Occipital lobe (tissue), 2 donors: ENCODE data around the gene PCDHA5. TPM values are rescaled to one million over a fixed set of nuclear protein-coding genes. Genes with fewer than 3 reads are reported as not detected.
"Not testable (repeated sequence)": the region's sequence is repeated elsewhere in the genome, so short reads cannot be mapped to it uniquely, and the experiment has no call there.

Source experiments
- DNase-seq: peaks from one replicate; lab custom pipeline; 2025; lab: John Stamatoyannopoulos, UW
- total RNA-seq: library from RNA; depleted of rRNA; stranded (reverse); fragments of >200 nt; gene quantifications from one replicate; pipeline ENCODE4 v1.2.3, GENCODE V29; 2014

The PCDHA5 gene
- total RNA-seq, 1 donor from 2014 or later: 13.1 TPM

DNA sequence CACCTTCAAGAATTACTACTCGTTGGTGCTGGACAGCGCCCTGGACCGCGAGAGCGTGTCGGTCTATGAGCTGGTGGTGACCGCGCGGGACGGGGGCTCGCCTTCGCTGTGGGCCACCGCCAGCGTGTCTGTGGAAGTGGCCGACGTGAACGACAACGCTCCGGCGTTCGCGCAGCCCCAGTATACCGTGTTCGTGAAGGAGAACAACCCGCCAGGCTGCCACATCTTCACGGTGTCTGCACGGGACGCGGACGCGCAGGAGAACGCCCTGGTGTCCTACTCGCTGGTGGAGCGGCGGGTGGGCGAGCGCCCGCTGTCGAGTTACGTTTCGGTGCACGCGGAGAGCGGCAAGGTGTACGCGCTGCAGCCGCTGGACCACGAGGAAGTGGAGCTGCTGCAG lies 1.6 kb downstream of the PCDHA5 start:
- DNase-seq: not testable (repeated sequence)

DNA sequence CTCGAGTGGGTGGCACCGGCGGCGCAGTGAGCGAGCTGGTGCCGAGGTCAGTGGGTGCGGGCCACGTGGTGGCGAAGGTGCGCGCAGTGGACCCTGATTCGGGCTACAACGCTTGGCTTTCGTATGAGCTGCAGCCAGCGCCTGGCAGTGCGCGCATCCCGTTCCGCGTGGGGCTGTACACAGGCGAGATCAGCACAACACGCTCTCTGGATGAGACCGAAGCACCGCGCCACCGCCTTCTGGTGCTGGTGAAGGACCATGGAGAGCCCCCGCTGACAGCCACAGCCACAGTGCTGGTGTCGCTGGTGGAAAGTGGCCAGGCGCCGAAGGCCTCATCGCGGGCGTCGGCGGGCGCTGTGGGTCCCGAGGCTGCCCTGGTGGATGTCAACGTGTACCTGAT lies 2.1 kb downstream of the PCDHA5 start:
- DNase-seq: no peak

DNA sequence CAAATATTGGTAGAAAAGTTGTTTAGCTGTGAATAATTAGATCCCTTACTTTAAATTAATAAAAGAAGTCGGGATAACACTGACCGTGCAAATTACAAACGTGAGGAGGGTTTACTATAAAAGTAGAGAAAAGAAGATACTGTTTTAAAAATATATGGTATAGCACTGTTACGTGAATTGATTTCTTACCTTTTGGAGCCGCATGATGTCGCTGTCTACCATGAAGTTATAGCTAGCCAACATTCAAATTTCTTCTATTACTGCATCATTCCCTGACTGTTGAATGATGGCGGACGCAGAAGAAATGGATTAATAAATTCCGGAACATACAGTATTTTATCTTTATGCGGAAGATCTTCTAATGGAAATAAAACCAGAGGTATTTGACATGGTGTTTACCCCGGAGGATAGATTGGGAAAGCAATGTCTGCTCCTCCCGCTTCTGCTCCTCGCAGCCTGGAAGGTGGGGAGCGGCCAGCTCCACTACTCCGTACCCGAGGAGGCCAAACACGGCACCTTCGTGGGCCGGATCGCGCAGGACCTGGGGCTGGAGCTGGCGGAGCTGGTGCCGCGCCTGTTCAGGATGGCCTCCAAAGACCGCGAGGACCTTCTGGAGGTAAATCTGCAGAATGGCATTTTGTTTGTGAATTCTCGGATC lies 6.4 kb downstream of the PCDHA5 start, which contains the start of gene PCDHA6:
Gene PCDHA6 (plus strand): TSS at position 257 of the 658 bp plus-strand sequence. CDS start 132 bp downstream, at position 389.
- DNase-seq: no peak

DNA sequence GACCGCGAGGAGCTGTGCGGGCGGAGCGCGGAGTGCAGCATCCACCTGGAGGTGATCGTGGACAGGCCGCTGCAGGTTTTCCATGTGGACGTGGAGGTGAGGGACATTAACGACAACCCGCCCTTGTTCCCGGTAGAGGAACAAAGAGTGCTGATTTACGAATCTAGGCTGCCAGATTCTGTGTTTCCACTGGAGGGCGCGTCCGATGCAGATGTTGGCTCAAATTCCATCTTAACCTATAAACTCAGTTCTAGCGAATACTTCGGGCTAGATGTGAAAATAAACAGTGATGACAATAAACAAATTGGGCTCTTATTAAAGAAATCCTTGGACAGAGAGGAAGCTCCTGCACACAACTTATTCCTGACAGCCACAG lies 6.9 kb downstream of the PCDHA5 start:
- DNase-seq: no peak

DNA sequence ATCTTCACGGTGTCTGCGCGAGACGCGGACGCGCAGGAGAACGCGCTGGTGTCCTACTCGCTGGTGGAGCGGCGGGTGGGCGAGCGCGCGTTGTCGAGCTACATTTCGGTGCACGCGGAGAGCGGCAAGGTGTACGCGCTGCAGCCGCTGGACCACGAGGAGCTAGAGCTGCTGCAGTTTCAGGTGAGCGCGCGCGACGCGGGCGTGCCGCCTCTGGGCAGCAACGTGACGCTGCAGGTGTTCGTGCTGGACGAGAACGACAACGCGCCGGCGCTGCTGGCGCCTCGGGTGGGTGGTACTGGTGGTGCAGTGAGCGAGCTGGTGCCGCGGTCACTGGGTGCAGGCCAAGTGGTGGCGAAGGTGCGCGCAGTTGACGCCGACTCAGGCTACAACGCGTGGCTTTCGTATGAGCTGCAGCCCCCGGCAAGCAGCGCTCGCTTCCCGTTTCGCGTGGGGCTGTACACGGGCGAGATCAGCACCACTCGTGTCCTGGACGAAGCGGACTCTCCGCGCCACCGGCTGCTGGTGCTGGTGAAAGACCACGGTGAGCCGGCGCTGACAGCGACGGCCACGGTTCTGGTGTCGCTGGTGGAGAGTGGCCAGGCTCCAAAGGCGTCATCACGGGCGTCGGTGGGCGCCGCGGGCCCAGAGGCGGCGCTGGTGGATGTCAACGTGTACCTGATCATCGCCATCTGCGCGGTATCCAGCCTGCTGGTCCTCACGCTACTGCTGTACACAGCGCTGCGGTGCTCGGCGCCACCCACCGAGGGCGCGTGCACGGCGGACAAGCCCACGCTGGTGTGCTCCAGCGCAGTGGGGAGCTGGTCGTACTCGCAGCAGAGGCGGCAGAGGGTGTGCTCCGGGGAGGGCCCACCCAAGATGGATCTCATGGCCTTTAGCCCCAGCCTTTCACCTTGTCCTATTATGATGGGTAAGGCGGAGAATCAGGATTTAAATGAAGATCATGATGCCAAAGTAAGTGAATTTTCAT lies 8.4 kb downstream of the PCDHA5 start:
- not testable (repeated sequence) for DNase-seq

DNA sequence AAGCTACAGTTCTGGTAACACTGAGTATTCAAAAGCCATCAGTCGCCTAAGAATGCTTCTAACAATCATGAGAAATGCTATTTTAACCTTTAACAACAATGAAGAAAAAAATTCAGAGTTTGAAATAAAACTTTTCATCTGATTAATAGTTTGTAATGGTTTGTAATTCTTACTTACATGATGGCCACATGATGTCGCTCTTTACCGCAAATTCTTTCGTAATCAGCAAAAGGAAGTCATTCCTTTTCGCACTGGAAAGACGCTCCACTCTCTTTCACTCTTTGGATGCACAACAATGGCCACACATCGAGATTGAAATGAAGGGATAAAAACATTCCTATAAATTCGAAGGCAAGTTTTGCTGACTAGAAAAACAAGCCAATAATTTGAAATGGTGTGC lies 12.6 kb downstream of the PCDHA5 start, which contains the start of gene PCDHA7:
Gene PCDHA7 (plus strand): TSS at position 277 of the 400 bp plus-strand sequence. CDS start 115 bp downstream, at position 392.
- no peak for DNase-seq

DNA sequence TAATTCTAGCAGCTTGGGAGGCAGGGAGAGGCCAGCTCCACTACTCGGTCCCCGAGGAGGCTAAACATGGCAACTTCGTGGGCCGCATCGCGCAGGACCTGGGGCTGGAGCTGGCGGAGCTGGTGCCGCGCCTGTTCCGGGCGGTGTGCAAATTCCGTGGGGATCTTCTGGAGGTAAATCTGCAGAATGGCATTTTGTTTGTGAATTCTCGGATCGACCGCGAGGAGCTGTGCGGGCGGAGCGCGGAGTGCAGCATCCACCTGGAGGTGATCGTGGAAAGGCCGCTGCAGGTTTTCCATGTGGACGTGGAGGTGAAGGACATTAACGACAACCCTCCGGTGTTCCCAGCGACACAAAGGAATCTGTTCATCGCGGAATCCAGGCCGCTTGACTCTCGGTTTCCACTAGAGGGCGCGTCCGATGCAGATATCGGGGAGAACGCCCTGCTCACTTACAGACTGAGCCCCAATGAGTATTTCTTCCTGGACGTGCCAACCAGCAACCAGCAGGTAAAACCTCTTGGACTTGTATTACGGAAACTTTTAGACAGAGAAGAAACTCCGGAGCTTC lies 13.1 kb downstream of the PCDHA5 start:
- DNase-seq: not testable (repeated sequence)

DNA sequence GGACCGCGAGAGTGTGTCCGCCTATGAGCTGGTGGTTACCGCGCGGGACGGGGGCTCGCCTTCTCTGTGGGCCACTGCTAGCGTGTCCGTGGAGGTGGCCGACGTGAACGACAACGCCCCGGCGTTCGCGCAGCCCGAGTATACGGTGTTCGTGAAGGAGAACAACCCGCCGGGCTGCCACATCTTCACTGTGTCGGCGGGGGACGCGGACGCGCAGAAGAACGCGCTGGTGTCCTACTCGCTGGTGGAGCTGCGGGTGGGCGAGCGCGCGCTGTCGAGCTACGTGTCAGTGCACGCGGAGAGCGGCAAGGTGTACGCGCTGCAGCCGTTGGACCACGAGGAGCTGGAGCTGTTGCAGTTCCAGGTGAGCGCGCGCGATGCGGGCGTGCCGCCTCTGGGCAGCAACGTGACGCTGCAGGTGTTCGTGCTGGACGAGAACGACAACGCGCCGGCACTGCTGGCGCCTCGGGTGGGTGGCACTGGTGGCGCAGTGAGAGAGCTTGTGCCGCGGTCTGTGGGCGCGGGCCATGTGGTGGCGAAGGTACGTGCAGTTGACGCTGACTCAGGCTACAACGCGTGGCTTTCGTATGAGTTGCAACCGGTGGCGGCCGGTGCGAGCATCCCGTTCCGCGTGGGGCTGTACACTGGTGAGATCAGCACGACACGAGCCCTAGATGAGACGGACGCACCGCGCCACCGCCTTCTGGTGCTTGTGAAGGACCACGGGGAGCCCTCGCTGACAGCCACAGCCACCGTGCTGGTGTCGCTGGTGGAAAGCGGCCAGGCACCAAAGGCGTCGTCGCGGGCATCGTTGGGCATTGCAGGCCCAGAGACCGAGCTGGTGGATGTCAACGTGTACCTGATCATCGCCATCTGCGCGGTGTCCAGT lies 14.5 kb downstream of the PCDHA5 start:
- DNase-seq: no peak

DNA sequence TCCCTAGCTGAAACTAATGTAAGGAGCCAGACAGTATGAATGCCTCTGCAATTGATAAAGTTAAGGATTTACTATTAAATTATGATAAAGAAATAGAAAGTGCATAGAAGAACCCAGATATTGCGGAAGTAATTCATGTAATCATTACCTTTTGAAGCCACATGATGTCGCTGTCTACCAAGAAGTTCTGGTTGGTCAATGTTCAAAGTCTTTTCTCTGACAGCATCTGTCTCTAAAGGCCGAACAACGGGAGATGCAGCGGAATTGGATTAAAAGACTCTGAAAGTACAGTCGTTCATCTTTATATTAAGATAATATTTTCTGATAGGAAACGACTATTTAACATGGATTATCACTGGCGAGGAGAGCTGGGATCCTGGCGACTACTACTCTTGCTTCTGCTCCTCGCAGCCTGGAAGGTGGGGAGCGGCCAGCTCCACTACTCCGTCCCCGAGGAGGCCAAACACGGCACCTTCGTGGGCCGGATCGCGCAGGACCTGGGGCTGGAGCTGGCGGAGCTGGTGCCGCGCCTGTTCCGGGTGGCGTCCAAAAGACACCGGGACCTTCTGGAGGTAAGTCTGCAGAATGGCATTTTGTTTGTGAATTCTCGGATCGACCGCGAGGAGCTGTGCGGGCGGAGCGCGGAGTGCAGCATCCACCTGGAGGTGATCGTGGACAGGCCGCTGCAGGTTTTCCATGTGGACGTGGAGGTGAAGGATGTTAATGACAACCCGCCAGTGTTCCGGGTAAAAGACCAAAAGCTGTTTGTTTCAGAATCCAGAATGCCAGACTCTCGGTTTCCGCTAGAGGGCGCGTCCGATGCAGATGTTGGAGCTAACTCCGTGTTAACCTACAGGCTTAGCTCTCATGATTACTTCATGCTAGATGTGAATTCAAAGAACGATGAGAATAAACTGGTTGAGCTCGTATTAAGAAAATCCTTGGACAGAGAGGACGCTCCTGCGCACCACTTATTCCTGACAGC lies 19.9 kb downstream of the PCDHA5 start, which contains the start of gene PCDHA8:
Gene PCDHA8 (plus strand): TSS at position 210 of the 985 bp plus-strand sequence. CDS start 135 bp downstream, at position 345.
- DNase-seq: no peak

DNA sequence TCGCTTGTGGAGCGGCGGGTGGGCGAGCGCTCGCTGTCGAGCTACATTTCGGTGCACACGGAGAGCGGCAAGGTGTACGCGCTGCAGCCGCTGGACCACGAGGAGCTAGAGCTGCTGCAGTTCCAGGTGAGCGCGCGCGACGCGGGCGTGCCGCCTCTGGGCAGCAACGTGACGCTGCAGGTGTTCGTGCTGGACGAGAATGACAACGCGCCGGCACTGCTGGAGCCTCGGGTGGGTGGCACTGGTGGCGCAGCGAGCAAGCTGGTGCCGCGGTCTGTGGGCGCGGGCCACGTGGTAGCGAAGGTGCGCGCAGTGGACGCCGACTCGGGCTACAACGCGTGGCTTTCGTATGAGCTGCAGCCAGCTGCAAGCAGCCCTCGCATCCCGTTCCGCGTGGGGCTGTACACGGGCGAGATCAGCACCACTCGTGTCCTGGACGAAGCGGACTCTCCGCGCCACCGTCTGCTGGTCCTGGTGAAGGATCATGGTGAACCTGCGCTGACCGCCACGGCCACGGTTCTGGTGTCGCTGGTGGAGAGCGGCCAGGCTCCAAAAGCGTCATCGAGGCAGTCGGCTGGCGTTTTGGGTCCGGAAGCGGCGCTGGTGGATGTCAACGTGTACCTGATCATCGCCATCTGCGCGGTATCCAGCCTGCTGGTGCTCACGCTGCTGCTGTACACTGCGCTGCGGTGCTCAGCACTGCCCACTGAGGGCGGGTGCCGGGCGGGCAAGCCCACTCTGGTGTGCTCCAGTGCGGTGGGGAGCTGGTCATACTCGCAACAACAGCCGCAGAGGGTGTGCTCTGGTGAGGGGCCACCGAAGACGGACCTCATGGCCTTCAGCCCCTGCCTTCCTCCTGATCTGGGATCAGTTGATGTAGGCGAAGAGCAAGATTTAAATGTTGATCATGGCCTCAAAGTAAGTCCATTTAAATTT lies 21.7 kb downstream of the PCDHA5 start:
- DNase-seq: no peak

DNA sequence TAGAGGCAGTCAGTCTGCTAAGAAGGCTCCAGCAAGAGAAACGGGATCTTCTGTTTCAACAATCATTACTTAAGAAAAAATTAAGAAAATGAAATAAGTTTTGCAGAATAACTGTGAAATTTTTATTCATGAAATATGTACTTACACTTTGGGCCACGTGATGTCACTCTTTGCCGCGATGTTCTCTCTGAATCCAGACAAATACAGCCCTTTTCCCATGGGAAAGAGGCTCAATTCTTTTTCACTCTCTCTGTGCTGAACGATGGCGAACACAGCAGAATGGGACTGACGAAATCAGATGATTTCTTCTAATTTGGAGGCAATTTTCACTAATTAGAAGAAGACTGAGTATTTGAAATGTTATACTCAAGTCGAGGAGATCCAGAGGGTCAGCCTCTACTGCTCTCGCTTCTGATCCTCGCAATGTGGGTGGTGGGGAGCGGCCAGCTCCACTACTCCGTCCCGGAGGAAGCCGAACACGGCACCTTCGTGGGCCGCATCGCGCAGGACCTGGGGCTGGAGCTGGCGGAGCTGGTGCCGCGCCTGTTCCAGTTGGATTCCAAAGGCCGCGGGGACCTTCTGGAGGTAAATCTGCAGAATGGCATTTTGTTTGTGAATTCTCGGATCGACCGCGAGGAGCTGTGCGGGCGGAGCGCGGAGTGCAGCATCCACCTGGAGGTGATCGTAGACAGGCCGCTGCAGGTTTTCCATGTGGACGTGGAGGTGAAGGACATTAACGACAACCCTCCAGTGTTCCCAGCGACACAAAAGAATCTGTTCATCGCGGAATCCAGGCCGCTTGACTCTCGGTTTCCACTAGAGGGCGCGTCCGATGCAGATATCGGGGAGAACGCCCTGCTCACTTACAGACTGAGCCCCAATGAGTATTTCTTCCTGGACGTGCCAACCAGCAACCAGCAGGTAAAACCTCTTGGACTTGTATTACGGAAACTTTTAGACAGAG lies 27.0 kb downstream of the PCDHA5 start, which contains the start of gene PCDHA9:
Gene PCDHA9 (plus strand): TSS at position 244 of the 964 bp plus-strand sequence. CDS start 114 bp downstream, at position 358.
- DNase-seq: not testable (repeated sequence)

DNA sequence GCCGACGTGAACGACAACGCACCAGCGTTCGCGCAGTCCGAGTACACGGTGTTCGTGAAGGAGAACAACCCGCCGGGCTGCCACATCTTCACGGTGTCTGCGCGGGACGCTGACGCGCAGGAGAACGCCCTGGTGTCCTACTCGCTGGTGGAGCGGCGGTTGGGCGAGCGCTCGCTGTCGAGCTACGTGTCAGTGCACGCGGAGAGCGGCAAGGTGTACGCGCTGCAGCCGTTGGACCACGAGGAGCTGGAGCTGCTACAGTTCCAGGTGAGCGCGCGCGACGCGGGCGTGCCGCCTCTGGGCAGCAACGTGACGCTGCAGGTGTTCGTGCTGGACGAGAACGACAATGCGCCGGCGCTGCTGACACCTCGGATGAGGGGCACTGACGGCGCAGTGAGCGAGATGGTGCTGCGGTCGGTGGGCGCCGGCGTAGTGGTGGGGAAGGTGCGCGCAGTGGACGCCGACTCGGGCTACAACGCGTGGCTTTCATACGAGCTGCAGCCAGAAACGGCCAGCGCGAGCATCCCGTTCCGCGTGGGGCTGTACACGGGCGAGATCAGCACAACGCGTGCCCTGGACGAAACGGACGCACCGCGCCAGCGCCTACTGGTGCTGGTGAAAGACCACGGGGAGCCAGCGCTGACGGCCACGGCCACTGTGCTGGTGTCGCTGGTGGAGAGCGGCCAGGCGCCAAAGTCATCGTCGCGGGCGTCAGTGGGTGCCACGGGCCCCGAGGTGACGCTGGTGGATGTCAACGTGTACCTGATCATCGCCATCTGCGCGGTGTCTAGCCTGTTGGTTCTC lies 28.6 kb downstream of the PCDHA5 start:
- DNase-seq: not testable (repeated sequence)

DNA sequence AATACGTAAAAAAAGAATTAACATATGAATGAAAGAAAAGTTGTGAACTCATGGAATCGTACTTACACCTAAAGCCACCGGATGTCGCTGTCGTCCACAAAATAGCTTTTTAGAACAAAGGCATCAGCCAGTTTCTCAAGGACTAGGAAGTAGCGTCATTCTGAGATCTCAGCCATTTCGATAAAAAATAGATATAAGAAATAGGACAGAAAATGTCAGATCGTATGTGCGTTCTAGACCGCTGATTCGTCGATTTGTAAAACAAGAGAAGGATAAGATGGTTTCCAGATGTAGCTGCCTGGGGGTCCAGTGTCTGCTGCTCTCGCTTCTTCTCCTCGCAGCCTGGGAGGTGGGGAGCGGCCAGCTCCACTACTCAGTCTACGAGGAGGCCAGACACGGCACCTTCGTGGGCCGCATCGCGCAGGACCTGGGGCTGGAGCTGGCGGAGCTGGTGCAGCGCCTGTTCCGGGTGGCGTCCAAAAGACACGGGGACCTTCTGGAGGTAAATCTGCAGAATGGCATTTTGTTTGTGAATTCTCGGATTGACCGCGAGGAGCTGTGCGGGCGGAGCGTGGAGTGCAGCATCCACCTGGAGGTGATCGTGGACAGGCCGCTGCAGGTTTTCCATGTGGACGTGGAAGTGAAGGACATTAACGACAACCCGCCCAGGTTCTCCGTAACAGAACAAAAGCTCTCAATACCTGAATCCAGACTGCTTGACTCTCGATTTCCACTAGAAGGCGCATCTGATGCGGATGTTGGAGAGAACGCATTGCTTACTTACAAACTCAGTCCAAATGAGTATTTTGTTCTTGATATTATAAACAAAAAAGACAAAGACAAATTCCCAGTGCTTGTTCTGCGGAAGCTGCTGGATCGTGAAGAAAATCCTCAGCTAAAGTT lies 34.6 kb downstream of the PCDHA5 start, which contains the start of gene PCDHA10:
Gene PCDHA10 (plus strand): TSS at position 126 of the 903 bp plus-strand sequence. CDS start 152 bp downstream, at position 278.
- DNase-seq: no peak

DNA sequence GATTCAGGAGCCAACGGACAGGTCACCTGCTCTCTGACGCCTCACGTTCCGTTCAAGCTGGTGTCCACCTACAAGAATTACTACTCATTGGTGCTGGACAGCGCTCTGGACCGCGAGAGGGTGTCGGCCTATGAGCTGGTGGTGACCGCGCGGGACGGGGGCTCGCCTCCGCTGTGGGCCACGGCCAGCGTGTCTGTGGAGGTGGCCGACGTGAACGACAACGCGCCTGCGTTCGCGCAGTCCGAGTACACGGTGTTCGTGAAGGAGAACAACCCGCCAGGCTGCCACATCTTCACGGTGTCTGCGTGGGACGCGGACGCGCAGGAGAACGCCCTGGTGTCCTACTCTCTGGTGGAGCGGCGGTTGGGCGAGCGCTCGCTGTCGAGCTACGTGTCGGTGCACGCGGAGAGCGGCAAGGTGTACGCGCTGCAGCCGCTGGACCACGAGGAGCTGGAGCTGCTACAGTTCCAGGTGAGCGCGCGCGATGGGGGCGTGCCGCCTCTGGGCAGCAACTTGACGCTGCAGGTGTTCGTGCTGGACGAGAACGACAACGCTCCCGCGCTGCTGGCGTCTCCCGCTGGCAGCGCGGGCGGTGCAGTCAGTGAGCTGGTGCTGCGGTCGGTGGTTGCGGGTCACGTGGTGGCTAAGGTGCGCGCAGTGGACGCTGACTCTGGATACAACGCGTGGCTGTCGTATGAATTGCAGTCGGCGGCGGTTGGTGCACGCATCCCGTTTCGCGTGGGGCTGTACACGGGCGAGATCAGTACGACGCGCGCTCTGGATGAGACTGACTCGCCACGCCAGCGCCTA lies 36.0 kb downstream of the PCDHA5 start:
- DNase-seq: no peak
